NCI-H524 treated with DMSO at 0.1 percent for 48 hours (cell line): Measurements from ENCODE around the gene LINGO3.

Experiments used
- DNase-seq: peaks from one replicate; lab custom pipeline; 2025; lab: John Stamatoyannopoulos, UW

The LINGO3 gene

DNA sequence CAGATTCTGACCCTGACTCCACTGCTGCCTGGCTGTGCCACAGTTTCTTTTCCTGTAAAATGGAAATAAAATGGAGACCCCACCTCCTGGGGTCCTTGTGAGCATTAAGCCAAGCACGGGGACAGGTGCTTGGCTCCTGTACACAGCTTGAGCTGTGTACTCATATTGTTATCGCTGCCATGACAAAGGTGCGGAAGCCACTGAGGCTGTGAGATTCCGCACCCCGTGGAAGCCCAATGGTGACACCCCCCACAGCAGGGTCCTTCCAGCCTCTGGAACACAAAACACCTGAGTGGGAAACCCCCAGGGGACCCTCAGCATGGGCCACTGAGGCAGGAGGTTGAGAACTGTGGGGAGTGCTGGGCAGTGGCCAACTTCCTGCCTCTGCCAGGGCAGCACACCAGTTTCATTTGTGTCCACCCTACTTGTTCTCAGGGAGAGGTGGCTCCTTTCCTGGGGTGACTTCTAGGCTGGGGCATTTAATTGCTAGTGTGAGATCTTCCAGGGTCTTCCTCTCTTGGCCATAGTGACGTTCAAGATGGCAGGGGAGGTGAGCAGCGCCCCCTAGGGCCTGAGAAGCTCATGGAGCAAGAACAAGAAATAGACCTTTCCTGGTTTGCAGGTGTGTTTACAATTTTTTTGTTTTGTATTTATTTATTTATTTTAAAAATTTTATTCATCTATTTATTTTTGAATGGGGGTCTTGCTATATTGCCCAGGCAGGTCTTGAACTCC lies 46.3 kb downstream of the LINGO3 start:
- DNase-seq: no peak

DNA sequence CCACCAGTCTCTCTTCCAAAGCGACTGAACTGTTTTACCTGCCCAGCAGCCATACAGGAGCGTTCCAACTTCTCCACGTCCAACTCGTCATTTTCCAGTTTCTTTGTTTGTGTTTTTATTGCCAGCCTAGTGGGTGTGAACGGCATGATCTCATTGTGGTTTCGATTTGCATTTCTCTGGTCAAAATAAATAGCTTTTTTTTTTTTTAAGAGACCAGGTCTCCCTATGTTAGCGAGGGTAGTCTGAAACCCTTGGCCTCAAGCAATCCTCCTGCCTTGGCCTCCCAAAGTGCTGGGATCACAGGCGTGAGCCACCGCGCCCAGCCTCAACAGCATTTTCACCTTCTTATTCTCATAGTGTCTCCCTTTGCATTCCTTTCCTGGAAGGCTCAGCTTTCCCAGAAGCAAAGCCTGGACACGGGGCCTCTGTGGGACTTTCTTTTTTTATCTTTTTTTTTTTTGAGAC lies 47.6 kb downstream of the LINGO3 start:
- DNase-seq: no peak

GRCh38 chr19:2259336-2259735 lies 48.6 kb downstream of the LINGO3 start:
- DNase-seq: no peak
